Loucy (cell line): ENCODE results near the gene ISCU.

Experiments
- CTCF ChIP-seq: fragments of 200-600 bp; sonication (generic); conservative IDR thresholded peaks from 2 replicates; pipeline ENCODE4 v1.5.1; 2014; ENCODE audit warnings: mild to moderate bottlenecking, antibody characterized with exemption, low read length
- EZH2phosphoT487 ChIP-seq: fragments of 200-600 bp; IDR thresholded peaks from 2 replicates; pipeline ENCODE4 v1.6.1; 2018; ENCODE audit warnings: antibody characterized with exemption, mild to moderate bottlenecking, moderate library complexity, borderline replicate concordance

GRCh38 chr12:108577458-108577857 lies 15.1 kb downstream of the ISCU start:
- TF ChIP-seq CTCF, result no peak
- TF ChIP-seq EZH2phosphoT487, result no peak
